Panc1 (cell line): ENCODE results near the gene PRDM10. TPM values are rescaled to one million over a fixed set of nuclear protein-coding genes. Genes with fewer than 3 reads are reported as not detected.
A peak's percentile ranks its signal among the peaks of the same experiment; 100 is the strongest.

ENCODE experiments used
- ATAC-seq: fragments of 200-7000 bp; cut with Tn5 transposase; 2 replicates; pipeline ENCODE4 v1.9.1; 2020; ENCODE audit warnings: mild to moderate bottlenecking, moderate library complexity
- BruUV-seq: library from RNA; stranded (reverse); fragments of 400-500 nt; replicated peaks from 2 replicates; lab custom pipeline; 2021; lab: Mats Ljungman, UMichigan
- CTCF ChIA-PET: fragments of 300-600 bp; sonication (Branson Sonifier 250); formaldehyde crosslinking; loops from one replicate; lab custom pipeline; 2022; ENCODE audit warnings: antibody characterized with exemption; lab: Charles Lee
- POLR2A ChIA-PET: fragments of 300-600 bp; sonication (Branson Sonifier 250); formaldehyde crosslinking; loops from one replicate; lab custom pipeline; 2022; ENCODE audit warnings: antibody characterized with exemption; lab: Charles Lee
- DNase-seq: peaks from one replicate; pipeline ENCODE4 v3.0.0-alpha.2; 2010; ENCODE audit warnings: low read depth, low spot score
- H3K27ac ChIP-seq: 2 replicates; pipeline ENCODE4 v1.5.1; 2011; ENCODE audit warnings: mild to moderate bottlenecking, low read length, inconsistent platforms
- H3K27me3 ChIP-seq: fragments of 200-500 bp; sonication (Bioruptor generic); 2 replicates; pipeline ENCODE4 v1.6.0; 2014; ENCODE audit warnings: low read length, inconsistent platforms; ENCODE audit not compliant: control insufficient read depth, insufficient read depth
- H3K36me3 ChIP-seq: fragments of 200-500 bp; sonication (Bioruptor generic); 2 replicates; pipeline ENCODE4 v1.5.1; 2014; ENCODE audit warnings: inconsistent platforms, mild to moderate bottlenecking, low read length, moderate library complexity; ENCODE audit not compliant: control insufficient read depth, insufficient read depth
- H3K4me1 ChIP-seq: 2 replicates; pipeline ENCODE4 v1.5.1; 2011; ENCODE audit warnings: inconsistent platforms, mild to moderate bottlenecking, low read length, moderate library complexity; ENCODE audit not compliant: control insufficient read depth, insufficient read depth
- H3K4me3 ChIP-seq, 2 experiments: 2 replicates each; pipeline ENCODE4 v1.5.1; 2011 to 2012; ENCODE audit warnings: low read depth in 2 of 2, low read length in 2 of 2, mild to moderate bottlenecking in 2 of 2, inconsistent platforms in 1 of 2, moderate library complexity in 1 of 2
- H3K9me3 ChIP-seq: fragments of 200-500 bp; sonication (Bioruptor generic); 2 replicates; pipeline ENCODE4 v1.5.1; 2014; ENCODE audit warnings: low read depth, mild to moderate bottlenecking, inconsistent platforms, low read length, moderate library complexity; ENCODE audit not compliant: control insufficient read depth, insufficient read depth
- POLR2AphosphoS5 ChIP-seq: IDR thresholded peaks from 2 replicates; pipeline ENCODE4 v1.6.1; 2012; ENCODE audit warnings: mild to moderate bottlenecking, low read depth, low read length, moderate library complexity
- SIN3A ChIP-seq: IDR thresholded peaks from 2 replicates; pipeline ENCODE4 v1.6.1; 2012; ENCODE audit warnings: low read depth, mild to moderate bottlenecking, low read length, moderate library complexity, borderline replicate concordance; ENCODE audit not compliant: insufficient read depth
- TCF7L2 ChIP-seq: IDR thresholded peaks from 2 replicates; pipeline ENCODE4 v1.6.1; 2011; ENCODE audit warnings: mild to moderate bottlenecking, low read depth, low read length, inconsistent platforms
- in situ Hi-C: cut with HindIII; loops from 2 replicates; pipeline ENCODE4 v1.10.0; 2016; ENCODE audit warnings: low sequenced_read_pairs, low pct_unique_long_range_greater_than_20kb
- intact Hi-C: fragments of 100-400 bp; cut with micrococcal nuclease; formaldehyde crosslinking; loops from one replicate; pipeline ENCODE4 v1.10.0; 2022; ENCODE audit not compliant: unreplicated experiment
- total RNA-seq: library from RNA; stranded (reverse); gene quantifications from one replicate; pipeline ENCODE4 v1.2.1, GENCODE V29; 2021; ENCODE audit not compliant: unreplicated experiment
- TF ChIP-seq, protein P1 (sequence below): fragments of 450-650 bp; IDR thresholded peaks from 2 replicates; pipeline ENCODE4 v1.5.1; 2017; ENCODE audit warnings: mild to moderate bottlenecking
- TF ChIP-seq, protein P2 (sequence below), 2 experiments: IDR thresholded peaks; 2 replicates each; pipeline ENCODE4 v1.6.1; 2011 to 2012; ENCODE audit warnings: low read depth in 2 of 2, control low read depth in 1 of 2, low read length in 1 of 2, mild to moderate bottlenecking in 1 of 2, moderate library complexity in 1 of 2; ENCODE audit not compliant: insufficient read depth in 1 of 2

The PRDM10 gene
- total RNA-seq, 1 experiment from 2014 or later, result 12.5 TPM

DNA sequence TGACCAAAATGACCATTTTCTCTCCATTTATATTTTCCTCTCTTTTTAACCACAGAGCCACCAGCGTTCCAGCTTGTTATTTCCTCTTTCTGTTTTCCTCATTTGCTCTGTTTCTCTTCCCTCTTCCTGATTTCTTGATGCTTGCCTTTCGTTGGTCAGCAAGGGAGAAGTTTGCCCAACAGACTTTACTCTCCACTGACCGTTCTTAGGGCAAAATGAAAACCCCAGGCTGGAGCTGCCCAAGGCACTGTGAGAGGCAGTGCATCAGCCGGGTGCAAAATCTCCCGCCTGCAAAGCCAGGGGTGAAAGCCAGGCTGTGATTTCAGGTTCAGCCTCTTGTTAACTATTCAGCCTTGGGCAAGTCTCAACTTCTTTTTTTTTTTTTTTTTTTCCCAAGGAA, 40.9 kb upstream of the PRDM10 start:
- intact Hi-C loops, result no loop called here
- peaks cover 8% of the 10 kb centered on the region; the same call in 1 of the 2 replicates for H3K4me1 ChIP-seq
- no peaks in the 10 kb centered on the region for H3K9me3 ChIP-seq
- no peaks in the 10 kb centered on the region for H3K27me3 ChIP-seq
- H3K27ac ChIP-seq, result no peak overlapping the region
- in situ Hi-C loops, result no loop called here
- no peak overlapping the region for H3K4me3 ChIP-seq
- no TSS peak for BruUV-seq
- ATAC-seq, result no peak
- no peaks in the 10 kb centered on the region for H3K36me3 ChIP-seq
- DNase-seq, result no peak
- POLR2A ChIA-PET, result no interaction called here
- CTCF ChIA-PET, result no interaction called here
- TF ChIP-seq SIN3A, result no peak
- TF ChIP-seq TCF7L2, result no peak
- TF ChIP-seq POLR2AphosphoS5, result no peak
- TF ChIP-seq, protein P1, sequence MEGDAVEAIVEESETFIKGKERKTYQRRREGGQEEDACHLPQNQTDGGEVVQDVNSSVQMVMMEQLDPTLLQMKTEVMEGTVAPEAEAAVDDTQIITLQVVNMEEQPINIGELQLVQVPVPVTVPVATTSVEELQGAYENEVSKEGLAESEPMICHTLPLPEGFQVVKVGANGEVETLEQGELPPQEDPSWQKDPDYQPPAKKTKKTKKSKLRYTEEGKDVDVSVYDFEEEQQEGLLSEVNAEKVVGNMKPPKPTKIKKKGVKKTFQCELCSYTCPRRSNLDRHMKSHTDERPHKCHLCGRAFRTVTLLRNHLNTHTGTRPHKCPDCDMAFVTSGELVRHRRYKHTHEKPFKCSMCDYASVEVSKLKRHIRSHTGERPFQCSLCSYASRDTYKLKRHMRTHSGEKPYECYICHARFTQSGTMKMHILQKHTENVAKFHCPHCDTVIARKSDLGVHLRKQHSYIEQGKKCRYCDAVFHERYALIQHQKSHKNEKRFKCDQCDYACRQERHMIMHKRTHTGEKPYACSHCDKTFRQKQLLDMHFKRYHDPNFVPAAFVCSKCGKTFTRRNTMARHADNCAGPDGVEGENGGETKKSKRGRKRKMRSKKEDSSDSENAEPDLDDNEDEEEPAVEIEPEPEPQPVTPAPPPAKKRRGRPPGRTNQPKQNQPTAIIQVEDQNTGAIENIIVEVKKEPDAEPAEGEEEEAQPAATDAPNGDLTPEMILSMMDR, result no peak

DNA sequence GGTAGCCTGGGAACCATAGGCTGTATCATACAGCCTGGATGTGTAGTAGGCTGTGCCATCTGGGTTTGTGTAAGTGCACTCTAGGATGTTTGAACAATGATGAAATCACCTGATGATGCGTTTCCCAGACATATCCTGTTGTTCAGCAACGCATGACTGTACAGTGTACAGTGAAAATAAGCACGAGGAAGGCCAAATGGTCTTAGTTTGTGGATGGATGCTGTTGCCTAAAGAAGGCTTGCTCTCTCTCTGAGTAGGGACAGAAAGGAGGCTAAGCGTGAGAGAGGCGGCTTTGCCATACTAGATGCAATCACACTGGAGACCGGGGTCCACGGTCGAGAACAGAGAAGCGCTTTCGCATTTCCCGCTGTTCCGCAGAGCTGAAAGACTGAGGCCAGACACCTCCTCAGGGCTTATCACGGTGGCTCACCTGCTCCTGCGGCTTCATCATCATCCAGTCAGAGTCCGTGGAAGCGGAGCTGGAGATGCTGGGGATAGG, 39.5 kb upstream of the PRDM10 start:
- peak; percentile 89 for DNase-seq
- Histone ChIP-seq H3K27me3 (no peaks in the 10 kb centered on the region), H3K4me3 (peak overlapping the region in 1 of 2 experiments; percentile 19; a peak in 2 of 4 replicates), H3K4me1 (peaks cover 16% of the 10 kb centered on the region; the same call in 1 of the 2 replicates), H3K9me3 (no peaks in the 10 kb centered on the region), H3K36me3 (no peaks in the 10 kb centered on the region), H3K27ac (peak overlapping the region; percentile 12; the same call in 1 of the 2 replicates)
- CTCF ChIA-PET, result no interaction called here
- POLR2A ChIA-PET, result no interaction called here
- ATAC-seq, result peak; percentile 85
- in situ Hi-C loops, result no loop called here
- intact Hi-C loops, result no loop called here
- BruUV-seq, result no TSS peak
- TF ChIP-seq SIN3A, result no peak
- no peak for TF ChIP-seq POLR2AphosphoS5
- no peak for TF ChIP-seq TCF7L2
- TF ChIP-seq, protein P2, sequence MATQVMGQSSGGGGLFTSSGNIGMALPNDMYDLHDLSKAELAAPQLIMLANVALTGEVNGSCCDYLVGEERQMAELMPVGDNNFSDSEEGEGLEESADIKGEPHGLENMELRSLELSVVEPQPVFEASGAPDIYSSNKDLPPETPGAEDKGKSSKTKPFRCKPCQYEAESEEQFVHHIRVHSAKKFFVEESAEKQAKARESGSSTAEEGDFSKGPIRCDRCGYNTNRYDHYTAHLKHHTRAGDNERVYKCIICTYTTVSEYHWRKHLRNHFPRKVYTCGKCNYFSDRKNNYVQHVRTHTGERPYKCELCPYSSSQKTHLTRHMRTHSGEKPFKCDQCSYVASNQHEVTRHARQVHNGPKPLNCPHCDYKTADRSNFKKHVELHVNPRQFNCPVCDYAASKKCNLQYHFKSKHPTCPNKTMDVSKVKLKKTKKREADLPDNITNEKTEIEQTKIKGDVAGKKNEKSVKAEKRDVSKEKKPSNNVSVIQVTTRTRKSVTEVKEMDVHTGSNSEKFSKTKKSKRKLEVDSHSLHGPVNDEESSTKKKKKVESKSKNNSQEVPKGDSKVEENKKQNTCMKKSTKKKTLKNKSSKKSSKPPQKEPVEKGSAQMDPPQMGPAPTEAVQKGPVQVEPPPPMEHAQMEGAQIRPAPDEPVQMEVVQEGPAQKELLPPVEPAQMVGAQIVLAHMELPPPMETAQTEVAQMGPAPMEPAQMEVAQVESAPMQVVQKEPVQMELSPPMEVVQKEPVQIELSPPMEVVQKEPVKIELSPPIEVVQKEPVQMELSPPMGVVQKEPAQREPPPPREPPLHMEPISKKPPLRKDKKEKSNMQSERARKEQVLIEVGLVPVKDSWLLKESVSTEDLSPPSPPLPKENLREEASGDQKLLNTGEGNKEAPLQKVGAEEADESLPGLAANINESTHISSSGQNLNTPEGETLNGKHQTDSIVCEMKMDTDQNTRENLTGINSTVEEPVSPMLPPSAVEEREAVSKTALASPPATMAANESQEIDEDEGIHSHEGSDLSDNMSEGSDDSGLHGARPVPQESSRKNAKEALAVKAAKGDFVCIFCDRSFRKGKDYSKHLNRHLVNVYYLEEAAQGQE (IDR thresholded peaks at IDR 0.05; ENCODE audit: insufficient read depth in 1 of 2, low read depth in 2 of 2, low read length in 1 of 2), result no peak

DNA sequence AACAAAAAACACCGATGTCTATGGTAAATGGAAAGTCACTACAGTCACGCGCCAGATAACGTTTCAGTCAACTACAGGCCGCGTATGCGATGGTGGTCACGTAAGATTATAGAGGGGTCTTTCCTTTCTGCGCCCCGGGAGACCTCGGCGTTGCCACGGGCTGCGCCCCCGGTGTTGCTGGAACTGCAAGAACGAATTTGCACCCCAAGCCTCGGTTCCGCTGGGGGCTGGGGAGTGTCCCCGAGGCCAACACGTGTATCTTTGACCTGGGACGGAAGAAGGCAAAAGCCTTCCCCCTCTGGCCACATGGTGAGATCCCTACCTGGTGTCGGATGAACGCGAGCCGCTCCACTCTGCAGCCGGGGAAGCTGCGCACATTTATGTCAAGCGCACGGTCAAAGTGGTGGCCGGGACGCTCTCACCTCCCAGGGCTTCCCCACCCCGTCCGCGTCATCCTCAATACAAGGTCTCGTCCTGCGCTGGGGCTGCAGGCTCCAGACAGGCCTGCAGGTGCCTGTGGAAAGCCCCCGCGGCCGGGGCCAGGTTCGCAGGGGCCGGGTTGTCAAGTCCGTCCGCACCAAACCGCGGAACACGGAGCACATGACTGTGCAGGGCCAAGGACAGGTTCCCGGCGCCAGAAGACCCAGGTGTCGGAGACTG, 37.8 kb upstream of the PRDM10 start:
- TF ChIP-seq, protein P1, result no peak
- TF ChIP-seq SIN3A (no peak), POLR2AphosphoS5 (no peak), TCF7L2 (no peak)
- TF ChIP-seq, protein P2 (IDR thresholded peaks at IDR 0.05; ENCODE audit: insufficient read depth in 1 of 2, low read depth in 2 of 2, low read length in 1 of 2), result no peak
- Histone ChIP-seq H3K4me3 (no peak overlapping the region), H3K36me3 (no peaks in the 10 kb centered on the region), H3K27me3 (no peaks in the 10 kb centered on the region), H3K9me3 (no peaks in the 10 kb centered on the region), H3K4me1 (peaks cover 16% of the 10 kb centered on the region; the same call in 1 of the 2 replicates), H3K27ac (no peak overlapping the region)
- DNase-seq (no peak), ATAC-seq (no peak)
- intact Hi-C loops (no loop called here), in situ Hi-C loops (no loop called here)
- CTCF ChIA-PET, result no interaction called here
- POLR2A ChIA-PET, result no interaction called here
- BruUV-seq, result no TSS peak
